C1 segment of cervical spinal cord (tissue), 14 donors: ENCODE data around the gene PMP22.
"Not testable (repeated sequence)": the region's sequence is repeated elsewhere in the genome, so short reads cannot be mapped to it uniquely, and the experiment has no call there.

Experiments used
- DNase-seq, 14 donors: peaks; one replicate each; lab custom pipeline; 2025; lab: John Stamatoyannopoulos, UW

The PMP22 gene

GRCh38 chr17:15213381-15214087 lies 51.6 kb downstream of the PMP22 start:
- DNase-seq = no peak

DNA sequence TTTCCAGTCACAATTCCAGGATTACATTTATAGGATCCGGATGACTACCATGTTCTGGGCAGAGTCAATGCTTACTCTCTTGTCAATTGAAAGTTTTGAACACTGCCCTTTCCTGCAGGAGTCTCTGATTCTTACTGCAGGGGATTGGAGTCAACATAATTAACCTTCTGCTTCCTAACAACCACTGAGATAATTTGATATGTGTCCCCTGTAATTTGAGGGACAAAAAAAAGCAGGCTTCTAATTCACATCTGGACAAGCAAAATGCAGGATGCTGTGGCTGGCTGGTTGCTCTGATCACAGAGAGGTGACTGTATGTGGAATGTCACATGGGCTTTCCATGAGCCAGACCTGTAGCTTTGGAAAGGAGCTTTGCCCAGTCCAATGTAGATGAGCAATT lies 54.9 kb downstream of the PMP22 start:
- DNase-seq = no peak

GRCh38 chr17:15203062-15203461 lies 62.1 kb downstream of the PMP22 start:
- not testable (repeated sequence) for DNase-seq

GRCh38 chr17:15200574-15200973 lies 64.6 kb downstream of the PMP22 start:
- not testable (repeated sequence) for DNase-seq

GRCh38 chr17:15197229-15197628 lies 67.9 kb downstream of the PMP22 start:
- no peak for DNase-seq

DNA sequence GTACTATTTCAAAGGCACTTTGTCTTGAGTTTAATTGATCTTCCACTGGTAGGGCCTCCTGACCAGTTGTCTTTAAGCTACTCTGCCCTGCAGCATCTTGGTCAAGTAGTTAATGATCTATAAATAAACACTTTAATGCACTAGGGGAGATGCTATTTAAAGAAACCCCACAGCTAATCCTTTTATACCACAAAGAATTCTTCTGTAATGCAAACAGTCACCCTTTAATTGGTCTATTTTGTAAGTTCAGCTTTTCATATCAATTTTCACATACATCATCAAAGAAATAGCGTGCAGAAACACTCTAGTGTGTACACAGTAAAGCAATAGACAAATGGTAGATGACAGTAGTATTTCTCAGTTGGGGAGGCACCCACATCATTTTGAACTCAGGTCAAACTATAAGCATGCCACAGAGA lies 70.3 kb downstream of the PMP22 start:
- DNase-seq = no peak

DNA sequence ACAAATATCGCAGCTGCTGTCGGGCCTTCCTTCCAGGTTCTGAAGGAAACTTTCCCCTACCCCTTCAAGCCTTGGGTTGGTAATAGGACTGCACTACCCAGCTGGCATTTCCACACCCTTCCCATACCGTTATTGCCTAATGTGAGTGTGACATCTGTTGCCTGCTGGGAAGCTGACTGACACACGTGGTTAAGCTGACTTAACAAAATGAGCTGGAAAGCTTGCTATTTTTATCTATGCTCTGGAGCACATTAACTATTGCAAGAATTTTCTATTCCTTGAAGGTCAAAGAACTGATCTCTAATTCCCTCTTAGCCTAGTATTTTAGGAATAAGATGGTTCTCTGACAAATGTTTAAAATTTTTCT lies 79.5 kb downstream of the PMP22 start:
- DNase-seq = no peak

- no peak for DNase-seq
These were observed 80.1 kb downstream of the PMP22 start for GRCh38 chr17:15184872-15185624.

GRCh38 chr17:15181816-15182215 lies 83.3 kb downstream of the PMP22 start:
- DNase-seq = no peak

DNA sequence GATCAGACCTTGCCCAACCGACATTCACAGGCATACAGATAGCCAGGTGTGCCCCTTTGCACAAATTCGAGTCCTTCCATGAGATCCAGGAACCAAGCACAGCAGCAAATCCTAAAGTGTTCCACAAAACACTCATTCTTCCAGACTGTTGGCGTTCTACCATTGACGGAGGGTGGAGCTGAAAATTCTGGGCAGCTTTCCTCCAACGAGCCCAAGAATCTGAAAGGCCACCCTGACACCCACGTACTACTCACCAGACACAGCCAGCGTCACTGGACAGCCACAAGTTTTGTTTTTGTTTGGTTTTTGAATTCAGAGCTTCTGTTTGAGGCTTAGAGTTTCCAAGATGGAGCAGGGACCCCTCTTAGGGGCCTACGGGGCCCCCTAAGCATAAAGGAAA lies 83.8 kb downstream of the PMP22 start:
- no peak for DNase-seq

DNA sequence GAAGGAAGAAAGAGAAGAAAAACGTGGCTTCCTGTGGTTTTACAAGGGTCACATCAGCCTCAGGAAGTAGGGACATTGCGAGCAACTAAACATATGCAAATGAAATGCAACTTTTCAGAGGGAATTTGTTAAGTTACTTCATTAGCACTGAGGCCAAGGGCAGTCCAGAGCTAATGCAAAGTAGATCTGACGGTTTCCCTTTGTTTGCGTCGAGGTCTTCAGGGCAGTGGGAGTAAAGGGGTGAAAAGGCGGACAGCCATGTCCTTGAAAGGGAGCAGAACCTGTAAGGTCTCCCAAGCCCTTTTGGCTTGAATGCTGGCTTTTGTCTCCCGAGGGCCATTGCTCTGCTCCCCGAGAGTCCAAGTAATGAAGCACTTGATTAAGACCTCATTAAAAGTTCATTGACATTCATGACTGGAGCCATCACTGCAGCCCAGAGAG lies 85.0 kb downstream of the PMP22 start:
- DNase-seq = no peak
